Measurements from ENCODE around the gene ATRAID. TPM values are rescaled to one million over a fixed set of nuclear protein-coding genes. Genes with fewer than 3 reads are reported as not detected.

The ATRAID gene
- total RNA-seq, 1 experiment from 2014 or later = 108 TPM

DNA sequence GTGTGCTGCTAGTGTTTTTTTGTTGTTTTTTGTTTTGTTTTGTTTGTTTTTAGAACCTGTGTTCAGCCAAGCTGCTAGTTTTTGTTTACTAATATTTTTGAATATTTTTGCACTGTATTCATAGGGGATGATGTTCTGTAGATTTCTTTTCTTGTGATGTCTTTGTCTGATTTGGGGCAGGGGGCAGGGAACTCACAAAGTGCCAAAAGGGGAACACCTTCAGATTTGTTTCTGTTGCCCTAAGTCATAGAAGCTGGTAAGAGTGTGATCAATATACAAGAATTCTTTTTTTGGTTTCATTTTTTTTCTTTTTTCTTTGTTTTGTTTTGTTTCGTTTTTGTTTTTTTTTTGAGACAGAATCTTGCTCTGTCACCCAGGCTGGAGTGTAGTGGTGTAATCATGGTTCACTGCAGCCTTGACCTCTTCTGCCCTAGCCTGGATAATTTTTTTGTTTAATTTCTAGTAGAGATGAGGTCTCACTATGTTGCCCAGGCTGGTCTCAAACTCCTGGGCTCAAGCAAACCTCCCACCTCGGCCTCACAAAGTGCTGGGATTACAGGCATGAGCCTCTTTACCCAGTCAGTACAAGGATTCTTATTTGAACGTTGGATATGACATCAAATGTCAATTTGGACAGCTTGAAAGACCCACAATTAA is 32.4 kb upstream of the ATRAID start:
- no peak overlapping the region for H3K27ac ChIP-seq (ENCODE audit: insufficient read length, low read depth, low read length)
- no peak overlapping the region for H3K27ac Mint-ChIP-seq
- no peak overlapping the region for H4K91ac ChIP-seq (ENCODE audit: insufficient read length, low read depth, low read length)
- H3K9me3 Mint-ChIP-seq = no peaks in the 10 kb centered on the region
- no peak for DNase-seq
- H3K18ac ChIP-seq (ENCODE audit: insufficient read length, low read depth, low read length) = no peak overlapping the region
- H3K27me3 ChIP-seq (ENCODE audit: insufficient read depth, low read length) = no peaks in the 10 kb centered on the region
- H3K4me1 Mint-ChIP-seq = peaks cover 0 to 3% of the 10 kb centered on the region in 2 experiments; a peak in 1 of 4 replicates
- H3K36me3 Mint-ChIP-seq (ENCODE audit: insufficient read depth in 1 of 3, low read depth in 3 of 3) = no peaks in the 10 kb centered on the region
- no peaks in the 10 kb centered on the region for H3K4me1 ChIP-seq (ENCODE audit: insufficient read depth, low read length)
- H2AFZ ChIP-seq (ENCODE audit: low read length) = no peak overlapping the region
- no peak overlapping the region for H2BK5ac ChIP-seq (ENCODE audit: insufficient read length, low read length)
- H3K4me3 Mint-ChIP-seq = no peak overlapping the region
- no peaks in the 10 kb centered on the region for H3K79me1 ChIP-seq (ENCODE audit: insufficient read depth, low read depth, low read length, poor library complexity, severe bottlenecking)
- no peak overlapping the region for H3K4ac ChIP-seq (ENCODE audit: low read depth, low read length)
- H2AK5ac ChIP-seq (ENCODE audit: insufficient read length, low read length) = no peak overlapping the region
- H3K9me3 ChIP-seq (ENCODE audit: control insufficient read depth, low read depth, low read length) = no peaks in the 10 kb centered on the region
- H3K4me2 ChIP-seq (ENCODE audit: insufficient read depth, insufficient read length, low read length) = no peak overlapping the region
- TF ChIP-seq, protein P1, sequence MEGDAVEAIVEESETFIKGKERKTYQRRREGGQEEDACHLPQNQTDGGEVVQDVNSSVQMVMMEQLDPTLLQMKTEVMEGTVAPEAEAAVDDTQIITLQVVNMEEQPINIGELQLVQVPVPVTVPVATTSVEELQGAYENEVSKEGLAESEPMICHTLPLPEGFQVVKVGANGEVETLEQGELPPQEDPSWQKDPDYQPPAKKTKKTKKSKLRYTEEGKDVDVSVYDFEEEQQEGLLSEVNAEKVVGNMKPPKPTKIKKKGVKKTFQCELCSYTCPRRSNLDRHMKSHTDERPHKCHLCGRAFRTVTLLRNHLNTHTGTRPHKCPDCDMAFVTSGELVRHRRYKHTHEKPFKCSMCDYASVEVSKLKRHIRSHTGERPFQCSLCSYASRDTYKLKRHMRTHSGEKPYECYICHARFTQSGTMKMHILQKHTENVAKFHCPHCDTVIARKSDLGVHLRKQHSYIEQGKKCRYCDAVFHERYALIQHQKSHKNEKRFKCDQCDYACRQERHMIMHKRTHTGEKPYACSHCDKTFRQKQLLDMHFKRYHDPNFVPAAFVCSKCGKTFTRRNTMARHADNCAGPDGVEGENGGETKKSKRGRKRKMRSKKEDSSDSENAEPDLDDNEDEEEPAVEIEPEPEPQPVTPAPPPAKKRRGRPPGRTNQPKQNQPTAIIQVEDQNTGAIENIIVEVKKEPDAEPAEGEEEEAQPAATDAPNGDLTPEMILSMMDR (conservative IDR thresholded peaks at IDR 0.05) = no peak
- H3K56ac ChIP-seq (ENCODE audit: insufficient read length, low read depth, low read length) = no peak overlapping the region
- no peak overlapping the region for H2BK12ac ChIP-seq (ENCODE audit: insufficient read length, low read depth, low read length)
- H4K20me1 ChIP-seq (ENCODE audit: control insufficient read depth, insufficient read depth, insufficient read length) = no peaks in the 10 kb centered on the region
- H2BK15ac ChIP-seq (ENCODE audit: low read depth, low read length) = no peak overlapping the region
- no peak overlapping the region for H3K9ac ChIP-seq (ENCODE audit: extremely low read depth, insufficient read length, low read length)
- H3T11ph ChIP-seq (ENCODE audit: low read length) = no peak overlapping the region
- no peak overlapping the region for H2BK120ac ChIP-seq (ENCODE audit: low read depth, low read length, poor library complexity, severe bottlenecking)
- no peak overlapping the region for H3K14ac ChIP-seq (ENCODE audit: insufficient read depth, low read length)
- no peak overlapping the region for H3K23ac ChIP-seq (ENCODE audit: insufficient read length, low read depth, low read length)
- WGBS (ENCODE audit: extremely low coverage, insufficient read length, low lambda C conversion rate) = no CpG with 5 or more reads among the region's 3 CpGs
- H3K27me3 Mint-ChIP-seq (ENCODE audit: low read depth) = peaks cover 13% of the 10 kb centered on the region
- no peaks in the 10 kb centered on the region for H3K79me2 ChIP-seq (ENCODE audit: insufficient read depth, low read length)
- no peak overlapping the region for H4K8ac ChIP-seq (replicated peaks; ENCODE audit: insufficient read length, low read depth, low read length)
- H2BK20ac ChIP-seq (ENCODE audit: low read depth, low read length, poor library complexity, severe bottlenecking) = no peak overlapping the region
- H4K5ac ChIP-seq (ENCODE audit: insufficient read length, low read depth, low read length) = no peak overlapping the region
- H3K23me2 ChIP-seq (ENCODE audit: insufficient read length, low read depth, low read length, poor library complexity, severe bottlenecking) = no peaks in the 10 kb centered on the region
